ENCODE data around the gene CDHR5.

The CDHR5 gene

GRCh38 chr11:624705-625635 is at the start of gene CDHR5:
CDHR5 (minus strand) TSS chr11:624955; CDS start chr11:624902, 53 bp downstream.
- Mint-ChIP-seq H3K4me1 (ENCODE audit: low read depth) (peaks cover 16% of the 10 kb centered on the region), H3K36me3 (ENCODE audit: low read depth) (peaks cover 1% of the 10 kb centered on the region), H3K9me3 (no peaks in the 10 kb centered on the region), H3K27ac (no peak within 1 kb of the TSS), H3K27me3 (ENCODE audit: low read depth) (peaks cover 23% of the 10 kb centered on the region), H3K4me3 (no peak within 1 kb of the TSS)

GRCh38 chr11:674406-674805 is 49.7 kb upstream of the CDHR5 start:
- Mint-ChIP-seq H3K9me3 (no peaks in the 10 kb centered on the region), H3K27ac (no peak overlapping the region), H3K4me1 (ENCODE audit: low read depth) (no peaks in the 10 kb centered on the region), H3K27me3 (ENCODE audit: low read depth) (no peaks in the 10 kb centered on the region), H3K4me3 (no peak overlapping the region), H3K36me3 (ENCODE audit: low read depth) (peaks cover 20% of the 10 kb centered on the region)

- Mint-ChIP-seq H3K4me3 (no peak overlapping the region), H3K9me3 (no peaks in the 10 kb centered on the region), H3K36me3 (ENCODE audit: low read depth) (peaks cover 20% of the 10 kb centered on the region)
These were observed 49.1 kb upstream of the CDHR5 start for GRCh38 chr11:673866-674265.

GRCh38 chr11:665704-666281 is 41.0 kb upstream of the CDHR5 start:
- Mint-ChIP-seq H3K4me3 (no peak overlapping the region), H3K27me3 (ENCODE audit: low read depth) (no peaks in the 10 kb centered on the region), H3K36me3 (ENCODE audit: low read depth) (peaks cover 9% of the 10 kb centered on the region), H3K27ac (no peak overlapping the region), H3K4me1 (ENCODE audit: low read depth) (peaks cover 1% of the 10 kb centered on the region), H3K9me3 (no peaks in the 10 kb centered on the region)

More at GRCh38 chr11:673866-674265, 49.1 kb upstream of the CDHR5 start:
- no peak overlapping the region for H3K27ac Mint-ChIP-seq
- H3K4me1 Mint-ChIP-seq (ENCODE audit: low read depth), result no peaks in the 10 kb centered on the region
- no peaks in the 10 kb centered on the region for H3K27me3 Mint-ChIP-seq (ENCODE audit: low read depth)

GRCh38 chr11:665062-665703 is 40.4 kb upstream of the CDHR5 start:
- Mint-ChIP-seq H3K36me3 (ENCODE audit: low read depth) (peaks cover 9% of the 10 kb centered on the region), H3K27me3 (ENCODE audit: low read depth) (no peaks in the 10 kb centered on the region), H3K4me3 (no peak overlapping the region), H3K27ac (no peak overlapping the region), H3K4me1 (ENCODE audit: low read depth) (peaks cover 1% of the 10 kb centered on the region), H3K9me3 (no peaks in the 10 kb centered on the region)

- Mint-ChIP-seq H3K9me3 (no peaks in the 10 kb centered on the region), H3K27ac (no peak overlapping the region), H3K36me3 (ENCODE audit: low read depth) (peaks cover 5% of the 10 kb centered on the region), H3K4me1 (ENCODE audit: low read depth) (peaks cover 1% of the 10 kb centered on the region), H3K27me3 (ENCODE audit: low read depth) (no peaks in the 10 kb centered on the region), H3K4me3 (no peak overlapping the region)
These were observed 38.0 kb upstream of the CDHR5 start for GRCh38 chr11:662689-663274.

- Mint-ChIP-seq H3K27me3 (ENCODE audit: low read depth) (no peaks in the 10 kb centered on the region), H3K4me3 (no peak overlapping the region), H3K9me3 (no peaks in the 10 kb centered on the region), H3K4me1 (ENCODE audit: low read depth) (peaks cover 1% of the 10 kb centered on the region), H3K36me3 (ENCODE audit: low read depth) (peaks cover 2% of the 10 kb centered on the region), H3K27ac (no peak overlapping the region)
These were observed 36.1 kb upstream of the CDHR5 start for GRCh38 chr11:660681-661444.

GRCh38 chr11:660281-660680 is 35.5 kb upstream of the CDHR5 start:
- no peak overlapping the region for H3K4me3 Mint-ChIP-seq
- H3K4me1 Mint-ChIP-seq (ENCODE audit: low read depth), result peaks cover 1% of the 10 kb centered on the region
- H3K27me3 Mint-ChIP-seq (ENCODE audit: low read depth), result no peaks in the 10 kb centered on the region
- H3K36me3 Mint-ChIP-seq (ENCODE audit: low read depth), result peaks cover 2% of the 10 kb centered on the region
- H3K27ac Mint-ChIP-seq, result no peak overlapping the region
- H3K9me3 Mint-ChIP-seq, result no peaks in the 10 kb centered on the region

- no peak overlapping the region for H3K27ac Mint-ChIP-seq
- H3K9me3 Mint-ChIP-seq, result no peaks in the 10 kb centered on the region
- peaks cover 1% of the 10 kb centered on the region for H3K4me1 Mint-ChIP-seq (ENCODE audit: low read depth)
- no peaks in the 10 kb centered on the region for H3K27me3 Mint-ChIP-seq (ENCODE audit: low read depth)
- H3K4me3 Mint-ChIP-seq, result no peak overlapping the region
- peaks cover 2% of the 10 kb centered on the region for H3K36me3 Mint-ChIP-seq (ENCODE audit: low read depth)
These were observed 34.9 kb upstream of the CDHR5 start for GRCh38 chr11:659532-660085.

- H3K4me3 Mint-ChIP-seq, result no peak overlapping the region
- no peaks in the 10 kb centered on the region for H3K27me3 Mint-ChIP-seq (ENCODE audit: low read depth)
- peaks cover 1% of the 10 kb centered on the region for H3K4me1 Mint-ChIP-seq (ENCODE audit: low read depth)
- H3K27ac Mint-ChIP-seq, result no peak overlapping the region
- H3K9me3 Mint-ChIP-seq, result no peaks in the 10 kb centered on the region
- peaks cover 2% of the 10 kb centered on the region for H3K36me3 Mint-ChIP-seq (ENCODE audit: low read depth)
These were observed 33.0 kb upstream of the CDHR5 start for GRCh38 chr11:657691-658126.

GRCh38 chr11:656866-657265 is 32.1 kb upstream of the CDHR5 start:
- no peaks in the 10 kb centered on the region for H3K27me3 Mint-ChIP-seq (ENCODE audit: low read depth)

GRCh38 chr11:656426-656825 is 31.7 kb upstream of the CDHR5 start:
- H3K4me1 Mint-ChIP-seq (ENCODE audit: low read depth), result no peaks in the 10 kb centered on the region
- no peak overlapping the region for H3K27ac Mint-ChIP-seq
- H3K4me3 Mint-ChIP-seq, result no peak overlapping the region
- H3K9me3 Mint-ChIP-seq, result no peaks in the 10 kb centered on the region
- peaks cover under 1% of the 10 kb centered on the region for H3K36me3 Mint-ChIP-seq (ENCODE audit: low read depth)
- H3K27me3 Mint-ChIP-seq (ENCODE audit: low read depth), result no peaks in the 10 kb centered on the region

More at GRCh38 chr11:656866-657265, 32.1 kb upstream of the CDHR5 start:
- Mint-ChIP-seq H3K4me1 (ENCODE audit: low read depth) (no peaks in the 10 kb centered on the region), H3K9me3 (no peaks in the 10 kb centered on the region), H3K4me3 (no peak overlapping the region), H3K36me3 (ENCODE audit: low read depth) (no peaks in the 10 kb centered on the region), H3K27ac (no peak overlapping the region)

GRCh38 chr11:655036-655726 is 30.4 kb upstream of the CDHR5 start:
- Mint-ChIP-seq H3K4me3 (no peak overlapping the region), H3K27me3 (ENCODE audit: low read depth) (no peaks in the 10 kb centered on the region), H3K36me3 (ENCODE audit: low read depth) (peaks cover 2% of the 10 kb centered on the region), H3K9me3 (no peaks in the 10 kb centered on the region), H3K27ac (no peak overlapping the region), H3K4me1 (ENCODE audit: low read depth) (no peaks in the 10 kb centered on the region)

Measured in T-helper 1 cell treated with Interleukin-12 subunit alpha and Interleukin-12 subunit beta and Interleukin-4 antibody, amounts not matched to agents 30 μg/mL and 1 μg/mL, for 36 hours (primary cell).